ENCODE results near the gene L1CAM. TPM values are rescaled to one million over a fixed set of nuclear protein-coding genes. Genes with fewer than 3 reads are reported as not detected.

L1CAM gene
- total and polyA plus RNA-seq, 9 of the 15 experiments (the other 6 are each of a cell fraction or from before 2014, with no cell fraction given), result 0.09 to 0.86 (median 0.26) TPM; not detected in 3

DNA sequence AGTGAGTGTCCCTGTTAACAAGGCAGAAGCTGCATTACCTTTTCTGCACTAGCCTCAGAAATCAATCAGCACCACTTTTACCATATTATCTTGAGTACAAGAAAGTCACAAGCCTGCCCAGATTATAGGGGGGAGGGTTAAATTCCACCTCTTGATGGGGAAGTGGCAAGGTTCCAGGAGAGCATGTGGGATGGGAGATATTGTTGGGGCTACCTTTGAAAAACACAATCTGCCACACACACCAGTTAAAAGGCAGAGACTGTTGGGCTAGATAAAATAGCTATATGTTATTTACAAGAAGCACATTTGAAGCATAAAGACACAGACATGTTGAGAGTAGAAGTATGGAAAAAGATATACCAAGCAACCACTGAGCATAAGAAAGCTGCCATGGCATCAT is 11.9 kb upstream of the L1CAM start (continued):
- TF ChIP-seq ARID3A (IDR thresholded peaks at IDR 0.05; ENCODE audit: borderline replicate concordance, low read depth, low read length) (peak; percentile 71; the same call in 1 of the 2 replicates), NFXL1 (CRISPR knock-in tag; IDR thresholded peaks at IDR 0.05) (no peak), SAP30 (IDR thresholded peaks at IDR 0.05; ENCODE audit: borderline replicate concordance, insufficient read depth, low read depth, low read length, poor library complexity, severe bottlenecking) (no peak), PCBP2 (IDR thresholded peaks at IDR 0.05; ENCODE audit: low read depth, low read length, poor library complexity, severe bottlenecking) (no peak), MECOM (CRISPR knock-in tag; IDR thresholded peaks at IDR 0.05) (no peak), GABPA (tag; conservative IDR thresholded peaks at IDR 0.05; ENCODE audit: low read depth) (no peak), POLR3A (IDR thresholded peaks at IDR 0.05; ENCODE audit: borderline replicate concordance, extremely low read depth, insufficient read depth, insufficient read length) (no peak), RBM22 (IDR thresholded peaks at IDR 0.05; ENCODE audit: low read depth, low read length, poor library complexity, severe bottlenecking) (no peak), HNRNPK (IDR thresholded peaks at IDR 0.05; ENCODE audit: low read depth, low read length, poor library complexity, severe bottlenecking) (no peak), FOXK2 (conservative IDR thresholded peaks at IDR 0.05 in 1 of 2, IDR thresholded peaks at IDR 0.05 in 1 of 2; ENCODE audit: low read depth in 2 of 2) (peak; percentile 74 to 83; a peak in 3 of 4 replicates), TRIM28 (IDR thresholded peaks at IDR 0.05) (no peak), KLF16 (IDR thresholded peaks at IDR 0.05) (peak; percentile 98), NR2C1 (IDR thresholded peaks at IDR 0.05) (peak; percentile 40; the same call in 1 of the 2 replicates), NR2C1 (tag; IDR thresholded peaks at IDR 0.05) (peak; percentile 53; the same call in 1 of the 2 replicates), LARP7 (IDR thresholded peaks at IDR 0.05) (no peak), PURB (CRISPR knock-in tag; IDR thresholded peaks at IDR 0.05; ENCODE audit: low read depth) (no peak), HBP1 (CRISPR knock-in tag; IDR thresholded peaks at IDR 0.05) (no peak), NFRKB (IDR thresholded peaks at IDR 0.05; ENCODE audit: low read depth) (no peak), E2F4 (CRISPR knock-in tag; IDR thresholded peaks at IDR 0.05; ENCODE audit: low read depth) (no peak)
- TF ChIP-seq, protein P1, sequence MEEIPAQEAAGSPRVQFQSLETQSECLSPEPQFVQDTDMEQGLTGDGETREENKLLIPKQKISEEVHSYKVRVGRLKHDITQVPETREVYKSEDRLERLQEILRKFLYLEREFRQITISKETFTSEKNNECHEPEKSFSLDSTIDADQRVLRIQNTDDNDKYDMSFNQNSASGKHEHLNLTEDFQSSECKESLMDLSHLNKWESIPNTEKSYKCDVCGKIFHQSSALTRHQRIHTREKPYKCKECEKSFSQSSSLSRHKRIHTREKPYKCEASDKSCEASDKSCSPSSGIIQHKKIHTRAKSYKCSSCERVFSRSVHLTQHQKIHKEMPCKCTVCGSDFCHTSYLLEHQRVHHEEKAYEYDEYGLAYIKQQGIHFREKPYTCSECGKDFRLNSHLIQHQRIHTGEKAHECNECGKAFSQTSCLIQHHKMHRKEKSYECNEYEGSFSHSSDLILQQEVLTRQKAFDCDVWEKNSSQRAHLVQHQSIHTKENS (CRISPR knock-in tag; IDR thresholded peaks at IDR 0.05), result no peak

Measured in K562 (cell line).